ENCODE measurements around the gene UNC13B. TPM values are rescaled to one million over a fixed set of nuclear protein-coding genes. Genes with fewer than 3 reads are reported as not detected.
"Not testable (repeated sequence)": the region's sequence is repeated elsewhere in the genome, so short reads cannot be mapped to it uniquely, and the experiment has no call there.

Gene UNC13B
- total and polyA plus RNA-seq, 2 of the 8 experiments (the other 6 are each of a cell fraction or from before 2014, with no cell fraction given), result 23.1 to 51.7 TPM

DNA sequence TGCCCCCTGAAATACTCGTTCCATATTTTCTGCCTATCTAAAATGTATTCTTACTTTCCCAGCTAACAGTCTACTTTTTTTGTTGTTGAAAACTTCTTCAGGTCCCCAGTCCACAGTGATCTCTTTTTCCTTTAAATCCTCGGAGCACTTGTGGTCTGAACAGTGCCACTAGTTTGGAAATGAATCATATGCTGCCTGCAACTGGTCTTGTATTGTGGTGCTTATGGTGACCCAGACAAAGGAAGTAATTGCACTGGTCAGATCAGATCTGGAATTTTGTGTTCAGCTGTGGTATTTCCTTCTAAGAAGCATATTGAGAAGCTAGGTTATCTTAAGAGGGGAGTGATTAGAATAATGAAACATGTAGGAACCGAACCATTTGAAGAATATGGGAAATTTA is 2.9 kb downstream of the UNC13B start (continued):
- TF ChIP-seq KDM4A (IDR thresholded peaks at IDR 0.05; ENCODE audit: low read depth, low read length, severe bottlenecking), result no peak
- TF ChIP-seq ASH2L (IDR thresholded peaks at IDR 0.05; ENCODE audit: low read length), result no peak
- TF ChIP-seq GABPA (IDR thresholded peaks at IDR 0.05; ENCODE audit: borderline replicate concordance, insufficient read depth, low read length), result no peak

DNA sequence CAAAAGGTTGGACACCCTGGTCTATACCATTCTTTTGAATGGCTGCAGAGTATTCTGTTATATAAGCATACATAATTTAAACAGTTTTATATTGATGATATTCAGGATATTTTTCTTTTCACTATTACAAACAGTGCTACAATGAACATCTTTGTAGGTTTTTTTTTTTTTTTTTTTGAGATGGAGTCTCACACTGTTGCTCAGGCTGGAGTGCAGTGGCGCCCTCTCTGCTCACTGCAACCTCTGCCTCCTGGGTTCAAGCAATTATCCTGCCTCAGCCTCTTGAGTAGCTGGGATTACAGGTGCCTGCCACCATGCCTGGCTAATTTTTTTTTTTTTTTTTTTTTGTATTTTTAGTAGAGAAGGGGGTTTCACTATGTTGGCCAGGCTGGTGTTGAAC is 5.6 kb downstream of the UNC13B start:
- H3K4me3 ChIP-seq (ENCODE audit: extremely low read depth in 1 of 4, insufficient read depth in 2 of 4, low read depth in 3 of 4, low read length in 4 of 4); H3K9me3 ChIP-seq (ENCODE audit: insufficient read depth in 2 of 2, low read depth in 1 of 2, low read length in 1 of 2); H2BK20ac ChIP-seq (ENCODE audit: low read length); H3K9ac ChIP-seq (replicated peaks in 1 of 4; ENCODE audit: extremely low read depth in 1 of 4, low read depth in 3 of 4, low read length in 3 of 4); H3K56ac ChIP-seq (replicated peaks; ENCODE audit: insufficient read length, low read depth, low read length); DNase-seq (ENCODE audit: low read depth in 1 of 2, low spot score in 2 of 2); H2BK120ac ChIP-seq (replicated peaks; ENCODE audit: low read depth, low read length); FAIRE-seq; H3K36me3 ChIP-seq (ENCODE audit: control insufficient read depth in 2 of 4, insufficient read depth in 4 of 4, low read length in 3 of 4); H4K8ac ChIP-seq (ENCODE audit: extremely low read depth, insufficient read depth, low read length); H3K18ac ChIP-seq (ENCODE audit: extremely low read depth, low read length); H2BK5ac ChIP-seq (ENCODE audit: low read depth, low read length); H2BK15ac ChIP-seq (ENCODE audit: low read length); H3K4ac ChIP-seq (replicated peaks; ENCODE audit: insufficient read length, low read depth, low read length); H3K23me2 ChIP-seq (ENCODE audit: low read depth, low read length); H3K4me1 ChIP-seq (replicated peaks in 1 of 4; ENCODE audit: control insufficient read depth in 3 of 4, insufficient read depth in 4 of 4, low read length in 3 of 4); H4K91ac ChIP-seq (replicated peaks; ENCODE audit: insufficient read length, low read length); H4K5ac ChIP-seq (ENCODE audit: insufficient read length, low read depth, low read length); H2AK5ac ChIP-seq (ENCODE audit: low read depth, low read length); H3K27me3 ChIP-seq (replicated peaks in 1 of 4; ENCODE audit: control insufficient read depth in 3 of 4, extremely low read depth in 1 of 4, insufficient read depth in 3 of 4, low read length in 3 of 4); H3K4me2 ChIP-seq (ENCODE audit: insufficient read depth in 1 of 2, low read depth in 2 of 2, low read length in 2 of 2); H2AFZ ChIP-seq (ENCODE audit: low read length); H4K20me1 ChIP-seq (replicated peaks in 1 of 2; ENCODE audit: control insufficient read depth in 1 of 2, insufficient read depth in 2 of 2, low read length in 2 of 2); H3K27ac ChIP-seq (ENCODE audit: low read depth, low read length); POLR2A ChIA-PET (ENCODE audit: partially characterized antibody); H3K14ac ChIP-seq (ENCODE audit: insufficient read length); H3K79me1 ChIP-seq (ENCODE audit: low read depth, low read length); H3K23ac ChIP-seq (ENCODE audit: insufficient read length); H2BK12ac ChIP-seq (ENCODE audit: low read depth, low read length): not testable (repeated sequence)
- H3K79me2 ChIP-seq (ENCODE audit: control insufficient read depth in 1 of 2, insufficient read depth in 2 of 2, low read length in 2 of 2), result peaks cover 0 to 30% of the 10 kb centered on the region in 2 experiments; a peak in 2 of 4 replicates
- CTCF ChIA-PET (ENCODE audit: partially characterized antibody), result interaction anchor here (0.7 to 2.0 kb wide), 8 partner anchors 9 to 466 kb away, joined by 3 to 11 read pairs (median 3); no protein-coding TSS in a partner anchor
- WGBS, 2 experiments (ENCODE audit: extremely low coverage in 1 of 2, insufficient coverage in 1 of 2, insufficient read length in 1 of 2, insufficient replicate concordance in 2 of 2, low coverage in 1 of 2, low lambda C conversion rate in 2 of 2, missing lambda C conversion rate in 1 of 2), result 60% methylated on average over 1 of the region's 1 CpG; no CpG with 5 or more reads in 1 of the 2 experiments
